Measurements from ENCODE around the gene CCDC159.

DNA sequence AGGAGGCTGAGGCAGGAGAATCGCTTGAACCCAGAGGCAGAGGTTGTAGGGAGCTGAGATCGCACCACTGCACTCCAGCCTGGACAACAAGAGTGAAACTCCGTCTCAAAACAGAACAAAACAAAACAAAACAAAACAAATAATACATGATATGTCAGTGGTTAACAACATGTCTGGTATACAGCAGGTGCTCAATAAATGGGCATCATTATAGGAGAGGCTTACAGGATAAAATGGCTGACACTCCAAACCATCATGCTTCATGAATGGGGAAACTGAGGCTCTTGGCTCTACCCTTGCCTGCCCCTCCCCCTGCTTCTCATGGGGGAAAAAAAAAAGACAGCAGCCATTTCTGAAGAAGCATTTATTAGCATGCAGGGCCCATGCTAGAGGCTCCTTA lies 3.9 kb upstream of the CCDC159 start:
- TF ChIP-seq, protein P1, sequence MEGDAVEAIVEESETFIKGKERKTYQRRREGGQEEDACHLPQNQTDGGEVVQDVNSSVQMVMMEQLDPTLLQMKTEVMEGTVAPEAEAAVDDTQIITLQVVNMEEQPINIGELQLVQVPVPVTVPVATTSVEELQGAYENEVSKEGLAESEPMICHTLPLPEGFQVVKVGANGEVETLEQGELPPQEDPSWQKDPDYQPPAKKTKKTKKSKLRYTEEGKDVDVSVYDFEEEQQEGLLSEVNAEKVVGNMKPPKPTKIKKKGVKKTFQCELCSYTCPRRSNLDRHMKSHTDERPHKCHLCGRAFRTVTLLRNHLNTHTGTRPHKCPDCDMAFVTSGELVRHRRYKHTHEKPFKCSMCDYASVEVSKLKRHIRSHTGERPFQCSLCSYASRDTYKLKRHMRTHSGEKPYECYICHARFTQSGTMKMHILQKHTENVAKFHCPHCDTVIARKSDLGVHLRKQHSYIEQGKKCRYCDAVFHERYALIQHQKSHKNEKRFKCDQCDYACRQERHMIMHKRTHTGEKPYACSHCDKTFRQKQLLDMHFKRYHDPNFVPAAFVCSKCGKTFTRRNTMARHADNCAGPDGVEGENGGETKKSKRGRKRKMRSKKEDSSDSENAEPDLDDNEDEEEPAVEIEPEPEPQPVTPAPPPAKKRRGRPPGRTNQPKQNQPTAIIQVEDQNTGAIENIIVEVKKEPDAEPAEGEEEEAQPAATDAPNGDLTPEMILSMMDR (IDR thresholded peaks at IDR 0.05) = no peak
- TF ChIP-seq EZH2 (IDR thresholded peaks at IDR 0.05; ENCODE audit: borderline replicate concordance, insufficient read depth, low read depth, low read length, poor library complexity, severe bottlenecking) = no peak

Data from B cell (primary cell).